MCF 10A (cell line): ENCODE results near the gene SMURF2. TPM values are rescaled to one million over a fixed set of nuclear protein-coding genes. Genes with fewer than 3 reads are reported as not detected.

ENCODE experiments used
- BruUV-seq: library from RNA; stranded (reverse); fragments of 400-500 nt; replicated peaks from 2 replicates; lab custom pipeline; 2021; lab: Mats Ljungman, UMichigan
- CTCF ChIA-PET: fragments of 300-600 bp; sonication (Branson Sonifier 250); formaldehyde crosslinking; extraction: SDS; loops from one replicate; lab custom pipeline; 2021; ENCODE audit warnings: antibody characterized with exemption, inconsistent platforms; lab: Yijun Ruan, JAX
- POLR2A ChIA-PET: fragments of 300-600, 350-650 bp; sonication (Branson Sonifier 250); formaldehyde crosslinking; extraction: SDS; loops from one replicate; lab custom pipeline; 2020; ENCODE audit warnings: antibody characterized with exemption, inconsistent platforms; lab: Yijun Ruan, JAX
- DNase-seq: peaks from one replicate; pipeline ENCODE4 v3.0.0-alpha.2; 2018; ENCODE audit not compliant: unreplicated experiment
- H3K27ac Mint-ChIP-seq: one replicate; pipeline ENCODE4 v1.8.0; 2022; ENCODE audit warnings: mild to moderate bottlenecking, low read depth, mixed read lengths; ENCODE audit not compliant: unreplicated experiment
- H3K27me3 Mint-ChIP-seq: one replicate; pipeline ENCODE4 v1.8.0; 2022; ENCODE audit warnings: mixed read lengths; ENCODE audit not compliant: insufficient read depth, unreplicated experiment
- H3K36me3 Mint-ChIP-seq: one replicate; pipeline ENCODE4 v1.8.0; 2022; ENCODE audit warnings: mild to moderate bottlenecking, moderate library complexity, mixed read lengths; ENCODE audit not compliant: insufficient read depth, unreplicated experiment
- H3K4me1 Mint-ChIP-seq: one replicate; pipeline ENCODE4 v1.8.0; 2022; ENCODE audit warnings: mixed read lengths; ENCODE audit not compliant: insufficient read depth, unreplicated experiment
- H3K4me3 Mint-ChIP-seq: one replicate; pipeline ENCODE4 v1.8.0; 2022; ENCODE audit warnings: mild to moderate bottlenecking, moderate library complexity, mixed read lengths; ENCODE audit not compliant: unreplicated experiment
- H3K9me3 Mint-ChIP-seq: one replicate; pipeline ENCODE4 v1.8.0; 2022; ENCODE audit warnings: mixed read lengths; ENCODE audit not compliant: unreplicated experiment
- CTCF ChIP-seq: fragments of 200-600 bp; IDR thresholded peaks from one replicate; pipeline ENCODE4 v1.8.0; 2022; ENCODE audit warnings: antibody characterized with exemption, mild to moderate bottlenecking; ENCODE audit not compliant: unreplicated experiment
- intact Hi-C: fragments of 100-400 bp; cut with micrococcal nuclease; formaldehyde crosslinking; loops from 2 replicates; pipeline ENCODE4 v1.14.1; 2022
- total RNA-seq: library from RNA; stranded (reverse); gene quantifications from 2 replicates; pipeline ENCODE4 v1.2.3, GENCODE V29; 2022

SMURF2 gene
- total RNA-seq, 1 experiment from 2014 or later: 55.8 TPM

- Mint-ChIP-seq H3K4me1 (no peaks in the 10 kb centered on the region), H3K27me3 (no peaks in the 10 kb centered on the region), H3K9me3 (no peaks in the 10 kb centered on the region), H3K4me3 (no peak overlapping the region), H3K27ac (no peak overlapping the region), H3K36me3 (peaks cover 46% of the 10 kb centered on the region)
- intact Hi-C loops: no loop called here
- no peak for DNase-seq
- no peak for TF ChIP-seq CTCF
- no TSS peak for BruUV-seq
- CTCF ChIA-PET: interaction anchor here (0.5 kb wide), 1 partner anchor 11 kb away, joined by 3 read pairs; no protein-coding TSS in a partner anchor
- POLR2A ChIA-PET: interaction anchor here (2.1 kb wide), 1 partner anchor 11 kb away, joined by 8 read pairs; no protein-coding TSS in a partner anchor
Observed at GRCh38 chr17:64591944-64592343, 70.2 kb downstream of the SMURF2 start.

- CTCF ChIA-PET: no interaction called here
- Mint-ChIP-seq H3K4me1 (no peaks in the 10 kb centered on the region), H3K27me3 (no peaks in the 10 kb centered on the region), H3K36me3 (peaks cover 51% of the 10 kb centered on the region), H3K27ac (no peak overlapping the region), H3K4me3 (no peak overlapping the region), H3K9me3 (no peaks in the 10 kb centered on the region)
- POLR2A ChIA-PET: interaction anchor here (1.1 kb wide), 1 partner anchor 9 kb away, joined by 3 read pairs; no protein-coding TSS in a partner anchor
- no peak for TF ChIP-seq CTCF
- DNase-seq: no peak
- intact Hi-C loops: no loop called here
- no TSS peak for BruUV-seq
Observed at GRCh38 chr17:64585146-64585545, 77.0 kb downstream of the SMURF2 start.

- ChIA-PET POLR2A (interaction anchor here (1.2 kb wide), 1 partner anchor 66 kb away, joined by 3 read pairs; no protein-coding TSS in a partner anchor), CTCF (interaction anchor here (0.7 to 1.5 kb wide), 3 partner anchors 11 to 273 kb away, joined by 4 read pairs; no protein-coding TSS in a partner anchor)
- no peak for TF ChIP-seq CTCF
- Mint-ChIP-seq H3K4me1 (no peaks in the 10 kb centered on the region), H3K36me3 (peaks cover 60% of the 10 kb centered on the region), H3K4me3 (no peak overlapping the region), H3K27me3 (no peaks in the 10 kb centered on the region), H3K27ac (no peak overlapping the region), H3K9me3 (no peaks in the 10 kb centered on the region)
- no peak for DNase-seq
- intact Hi-C loops: no loop called here
- no TSS peak for BruUV-seq
Observed at GRCh38 chr17:64583038-64583437, 79.1 kb downstream of the SMURF2 start.

GRCh38 chr17:64580384-64581315, 81.5 kb downstream of the SMURF2 start:
- intact Hi-C loops: no loop called here
- Mint-ChIP-seq H3K4me3 (no peak overlapping the region), H3K27me3 (no peaks in the 10 kb centered on the region), H3K9me3 (no peaks in the 10 kb centered on the region), H3K4me1 (no peaks in the 10 kb centered on the region), H3K36me3 (peaks cover 70% of the 10 kb centered on the region), H3K27ac (peak overlapping the region; percentile 42)
- BruUV-seq: no TSS peak
- no peak for DNase-seq
- ChIA-PET POLR2A (interaction anchor here (1.3 to 1.5 kb wide), 2 partner anchors 10 to 11 kb away, joined by 3 to 8 read pairs; no protein-coding TSS in a partner anchor), CTCF (interaction anchor here (0.5 to 0.6 kb wide), 3 partner anchors 23 to 196 kb away, joined by 3 read pairs; no protein-coding TSS in a partner anchor)
- TF ChIP-seq CTCF: no peak
